GM12873 (cell line): ENCODE results near the gene PTPRN2.

Experiments
- TF ChIP-seq, protein P1 (sequence below): IDR thresholded peaks from 2 replicates; pipeline ENCODE4 v1.5.1; 2012; ENCODE audit warnings: low read depth, mild to moderate bottlenecking, moderate library complexity, low read length, control low read depth; ENCODE audit not compliant: insufficient read depth; ENCODE audit errors: missing control alignments

The PTPRN2 gene

GRCh38 chr7:158004123-158004490 is 583.5 kb downstream of the PTPRN2 start:
- TF ChIP-seq, protein P1, sequence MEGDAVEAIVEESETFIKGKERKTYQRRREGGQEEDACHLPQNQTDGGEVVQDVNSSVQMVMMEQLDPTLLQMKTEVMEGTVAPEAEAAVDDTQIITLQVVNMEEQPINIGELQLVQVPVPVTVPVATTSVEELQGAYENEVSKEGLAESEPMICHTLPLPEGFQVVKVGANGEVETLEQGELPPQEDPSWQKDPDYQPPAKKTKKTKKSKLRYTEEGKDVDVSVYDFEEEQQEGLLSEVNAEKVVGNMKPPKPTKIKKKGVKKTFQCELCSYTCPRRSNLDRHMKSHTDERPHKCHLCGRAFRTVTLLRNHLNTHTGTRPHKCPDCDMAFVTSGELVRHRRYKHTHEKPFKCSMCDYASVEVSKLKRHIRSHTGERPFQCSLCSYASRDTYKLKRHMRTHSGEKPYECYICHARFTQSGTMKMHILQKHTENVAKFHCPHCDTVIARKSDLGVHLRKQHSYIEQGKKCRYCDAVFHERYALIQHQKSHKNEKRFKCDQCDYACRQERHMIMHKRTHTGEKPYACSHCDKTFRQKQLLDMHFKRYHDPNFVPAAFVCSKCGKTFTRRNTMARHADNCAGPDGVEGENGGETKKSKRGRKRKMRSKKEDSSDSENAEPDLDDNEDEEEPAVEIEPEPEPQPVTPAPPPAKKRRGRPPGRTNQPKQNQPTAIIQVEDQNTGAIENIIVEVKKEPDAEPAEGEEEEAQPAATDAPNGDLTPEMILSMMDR = no peak

DNA sequence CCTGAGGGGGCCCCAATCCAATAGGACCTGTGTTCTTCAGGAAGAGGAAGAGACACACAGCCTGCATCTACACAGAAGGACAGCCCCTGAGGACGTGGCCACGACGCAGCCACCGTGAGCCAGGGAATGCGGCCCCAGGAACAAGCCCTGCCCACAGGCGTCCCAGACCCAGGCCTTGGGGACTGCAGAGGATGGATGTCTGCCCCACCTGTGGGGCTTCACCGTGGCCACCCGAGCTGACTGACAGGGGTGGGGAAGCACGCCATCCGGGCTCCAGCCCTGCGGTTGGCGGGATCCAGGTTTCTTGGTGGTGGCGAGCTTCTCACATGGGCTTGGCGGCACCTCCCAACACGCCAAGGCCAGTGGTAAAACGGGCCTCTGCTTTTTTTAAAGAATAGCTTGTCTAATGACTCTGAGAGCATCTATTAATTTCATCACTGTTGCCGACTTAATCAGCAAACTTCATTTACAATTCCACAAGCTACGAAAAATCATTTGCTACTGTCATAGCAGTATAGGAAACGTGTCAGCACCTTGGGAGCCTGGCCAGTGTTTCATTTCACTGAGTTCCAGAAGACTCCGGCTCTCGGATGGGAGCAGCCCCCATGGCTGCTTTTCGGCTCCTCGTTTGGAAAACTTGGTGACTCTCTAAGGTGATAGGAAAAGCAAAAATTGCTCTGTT is 584.0 kb downstream of the PTPRN2 start:
- TF ChIP-seq, protein P1 = no peak

GRCh38 chr7:158002486-158003080 is 585.0 kb downstream of the PTPRN2 start:
- TF ChIP-seq, protein P1 = no peak

DNA sequence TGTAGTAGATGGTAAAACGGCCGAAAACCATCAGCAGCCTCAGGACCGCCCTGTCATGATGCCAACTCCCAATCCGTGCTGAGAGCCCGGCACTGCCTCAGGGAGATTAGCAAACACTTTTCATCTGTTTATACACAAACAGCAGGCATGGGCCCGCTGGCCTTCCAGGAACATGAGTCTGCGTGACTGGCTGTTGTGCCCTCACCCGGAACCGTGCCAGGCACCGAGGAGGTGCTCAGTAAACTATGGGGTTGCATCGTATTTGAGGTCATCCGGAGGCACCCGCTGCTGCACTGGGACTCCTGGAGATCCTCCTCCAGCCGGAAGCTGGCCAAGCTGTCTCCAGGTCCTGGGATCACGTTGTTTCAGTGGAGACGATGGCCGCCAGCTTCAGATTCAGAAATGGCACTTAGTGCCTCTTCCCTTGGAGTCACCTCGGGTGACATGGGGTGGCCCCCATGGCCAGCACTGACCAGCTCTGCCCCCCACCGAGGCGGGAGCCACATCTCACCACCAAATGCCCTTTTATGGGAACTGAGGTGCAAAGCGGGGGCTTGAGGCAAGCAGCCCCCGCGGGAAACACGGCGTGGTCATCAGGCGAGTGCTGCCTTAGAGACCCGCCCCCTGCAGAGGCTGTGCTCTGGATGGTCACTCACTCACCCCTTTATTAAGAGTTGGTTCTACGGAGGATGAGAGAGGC is 585.9 kb downstream of the PTPRN2 start:
- TF ChIP-seq, protein P1 = no peak

GRCh38 chr7:158001003-158001402 is 586.6 kb downstream of the PTPRN2 start:
- TF ChIP-seq, protein P1 = no peak

GRCh38 chr7:158000160-158000559 is 587.5 kb downstream of the PTPRN2 start:
- TF ChIP-seq, protein P1 = no peak

- TF ChIP-seq, protein P1 = no peak
Measured at GRCh38 chr7:157998884-157999552, 588.6 kb downstream of the PTPRN2 start.
